Memory B cell (primary cell): ENCODE measurements around the gene BATF.

Source experiments
- ATAC-seq: fragments of 150-1000 bp; cut with Tn5 transposase; 2 replicates; pipeline ENCODE4 v1.10.0; 2021; ENCODE audit warnings: low read depth, mild to moderate bottlenecking, moderate library complexity
- DNase-seq, 2 donors: peaks; one replicate each; pipeline ENCODE4 v3.0.0; 2022; ENCODE audit warnings: low spot score in 2 of 2
- H3K27ac Mint-ChIP-seq: one replicate; pipeline ENCODE4 v1.8.0; 2022; ENCODE audit warnings: mild to moderate bottlenecking, moderate library complexity, mixed read lengths
- H3K27me3 Mint-ChIP-seq: one replicate; pipeline ENCODE4 v1.8.0; 2022; ENCODE audit warnings: mixed read lengths
- H3K36me3 Mint-ChIP-seq: one replicate; pipeline ENCODE4 v1.8.0; 2022; ENCODE audit warnings: mild to moderate bottlenecking, mixed read lengths
- H3K4me1 Mint-ChIP-seq: one replicate; pipeline ENCODE4 v1.8.0; 2022; ENCODE audit warnings: mixed read lengths
- H3K4me3 Mint-ChIP-seq: one replicate; pipeline ENCODE4 v1.8.0; 2022; ENCODE audit warnings: mild to moderate bottlenecking, moderate library complexity, mixed read lengths
- H3K9me3 Mint-ChIP-seq: one replicate; pipeline ENCODE4 v1.8.0; 2022; ENCODE audit warnings: mixed read lengths

The BATF gene

GRCh38 chr14:75568791-75569190, 46.5 kb downstream of the BATF start:
- H3K27ac Mint-ChIP-seq = no peak overlapping the region
- H3K4me3 Mint-ChIP-seq = no peak overlapping the region
- H3K36me3 Mint-ChIP-seq = no peaks in the 10 kb centered on the region
- DNase-seq = no peak
- peaks cover 1% of the 10 kb centered on the region for H3K27me3 Mint-ChIP-seq
- peaks cover 2% of the 10 kb centered on the region for H3K4me1 Mint-ChIP-seq
- H3K9me3 Mint-ChIP-seq = no peaks in the 10 kb centered on the region
- no peak for ATAC-seq

GRCh38 chr14:75570797-75571196, 48.5 kb downstream of the BATF start:
- DNase-seq (no peak), ATAC-seq (no peak)
- no peaks in the 10 kb centered on the region for H3K36me3 Mint-ChIP-seq
- no peaks in the 10 kb centered on the region for H3K9me3 Mint-ChIP-seq
- no peak overlapping the region for H3K27ac Mint-ChIP-seq
- no peaks in the 10 kb centered on the region for H3K27me3 Mint-ChIP-seq
- H3K4me1 Mint-ChIP-seq = no peaks in the 10 kb centered on the region
- H3K4me3 Mint-ChIP-seq = no peak overlapping the region

- Mint-ChIP-seq H3K4me1 (no peaks in the 10 kb centered on the region), H3K27me3 (no peaks in the 10 kb centered on the region), H3K36me3 (no peaks in the 10 kb centered on the region), H3K9me3 (no peaks in the 10 kb centered on the region), H3K27ac (no peak overlapping the region), H3K4me3 (no peak overlapping the region)
- DNase-seq (no peak), ATAC-seq (no peak)
Measured at GRCh38 chr14:75572104-75572503, 49.8 kb downstream of the BATF start.

GRCh38 chr14:75577090-75577489, 54.8 kb downstream of the BATF start:
- peaks cover 11% of the 10 kb centered on the region for H3K4me1 Mint-ChIP-seq
- DNase-seq = no peak
- H3K36me3 Mint-ChIP-seq = no peaks in the 10 kb centered on the region
- H3K27me3 Mint-ChIP-seq = peaks cover 2% of the 10 kb centered on the region
- H3K9me3 Mint-ChIP-seq = no peaks in the 10 kb centered on the region
- no peak for ATAC-seq
- H3K27ac Mint-ChIP-seq = no peak overlapping the region
- peak overlapping the region; percentile 89 for H3K4me3 Mint-ChIP-seq

- peaks cover 2% of the 10 kb centered on the region for H3K27me3 Mint-ChIP-seq
- peaks cover 11% of the 10 kb centered on the region for H3K4me1 Mint-ChIP-seq
- no peaks in the 10 kb centered on the region for H3K9me3 Mint-ChIP-seq
- H3K27ac Mint-ChIP-seq = peak overlapping the region; percentile 28
- H3K36me3 Mint-ChIP-seq = no peaks in the 10 kb centered on the region
- peak; percentile 92 for ATAC-seq
- DNase-seq = peak; percentile 66 to 67
- peak overlapping the region; percentile 89 for H3K4me3 Mint-ChIP-seq
Measured at GRCh38 chr14:75577729-75578101, 55.4 kb downstream of the BATF start.

- Mint-ChIP-seq H3K36me3 (no peaks in the 10 kb centered on the region), H3K27me3 (peaks cover 2% of the 10 kb centered on the region), H3K4me3 (peak within 1 kb of the TSS; percentile 89), H3K4me1 (peaks cover 11% of the 10 kb centered on the region), H3K9me3 (no peaks in the 10 kb centered on the region), H3K27ac (peak within 1 kb of the TSS; percentile 28)
- ATAC-seq = peak; percentile 57
- DNase-seq = peak; percentile 10 to 35
Measured at GRCh38 chr14:75578102-75578785, 56.0 kb downstream of the BATF start, which contains the start of gene FLVCR2. TSS of gene FLVCR2 (plus strand) at chr14:75578620. CDS start at chr14:75578973, 353 bp downstream.

- H3K4me1 Mint-ChIP-seq = peaks cover 11% of the 10 kb centered on the region
- H3K9me3 Mint-ChIP-seq = no peaks in the 10 kb centered on the region
- DNase-seq (peak in 1 of 2 donors; percentile 13), ATAC-seq (no peak)
- H3K36me3 Mint-ChIP-seq = no peaks in the 10 kb centered on the region
- H3K27ac Mint-ChIP-seq = no peak overlapping the region
- peaks cover 2% of the 10 kb centered on the region for H3K27me3 Mint-ChIP-seq
- peak overlapping the region; percentile 89 for H3K4me3 Mint-ChIP-seq
Measured at GRCh38 chr14:75578786-75579337, 56.6 kb downstream of the BATF start.

- ATAC-seq (no peak), DNase-seq (no peak)
- Mint-ChIP-seq H3K4me1 (peaks cover 11% of the 10 kb centered on the region), H3K27ac (no peak overlapping the region), H3K36me3 (no peaks in the 10 kb centered on the region), H3K27me3 (peaks cover 2% of the 10 kb centered on the region), H3K4me3 (peak overlapping the region; percentile 89), H3K9me3 (no peaks in the 10 kb centered on the region)
Measured at GRCh38 chr14:75579338-75579864, 57.1 kb downstream of the BATF start.

- no peak for ATAC-seq
- H3K36me3 Mint-ChIP-seq = no peaks in the 10 kb centered on the region
- H3K27me3 Mint-ChIP-seq = peaks cover 4% of the 10 kb centered on the region
- peaks cover 11% of the 10 kb centered on the region for H3K4me1 Mint-ChIP-seq
- no peaks in the 10 kb centered on the region for H3K9me3 Mint-ChIP-seq
- H3K27ac Mint-ChIP-seq = no peak overlapping the region
- DNase-seq = no peak
- no peak overlapping the region for H3K4me3 Mint-ChIP-seq
Measured at GRCh38 chr14:75579882-75580281, 57.6 kb downstream of the BATF start.

- peaks cover 1% of the 10 kb centered on the region for H3K9me3 Mint-ChIP-seq
- DNase-seq = no peak
- no peak for ATAC-seq
- H3K27me3 Mint-ChIP-seq = peaks cover 1% of the 10 kb centered on the region
- no peak overlapping the region for H3K27ac Mint-ChIP-seq
- no peak overlapping the region for H3K4me3 Mint-ChIP-seq
- no peaks in the 10 kb centered on the region for H3K36me3 Mint-ChIP-seq
- peaks cover 4% of the 10 kb centered on the region for H3K4me1 Mint-ChIP-seq
Measured at GRCh38 chr14:75587388-75587787, 65.1 kb downstream of the BATF start.

GRCh38 chr14:75589931-75590330, 67.7 kb downstream of the BATF start:
- Mint-ChIP-seq H3K4me3 (no peak overlapping the region), H3K4me1 (peaks cover 4% of the 10 kb centered on the region), H3K27me3 (no peaks in the 10 kb centered on the region), H3K27ac (no peak overlapping the region), H3K36me3 (no peaks in the 10 kb centered on the region), H3K9me3 (peaks cover 1% of the 10 kb centered on the region)
- no peak for DNase-seq
- ATAC-seq = no peak

GRCh38 chr14:75591331-75591946, 69.2 kb downstream of the BATF start:
- H3K36me3 Mint-ChIP-seq = no peaks in the 10 kb centered on the region
- H3K27me3 Mint-ChIP-seq = no peaks in the 10 kb centered on the region

GRCh38 chr14:75591987-75592575, 69.8 kb downstream of the BATF start:
- H3K9me3 Mint-ChIP-seq = peaks cover 1% of the 10 kb centered on the region
- DNase-seq (no peak), ATAC-seq (no peak)
- no peak overlapping the region for H3K27ac Mint-ChIP-seq
- peaks cover 4% of the 10 kb centered on the region for H3K4me1 Mint-ChIP-seq
- H3K36me3 Mint-ChIP-seq = no peaks in the 10 kb centered on the region
- H3K4me3 Mint-ChIP-seq = no peak overlapping the region
- H3K27me3 Mint-ChIP-seq = no peaks in the 10 kb centered on the region

More at GRCh38 chr14:75591331-75591946, 69.2 kb downstream of the BATF start:
- Mint-ChIP-seq H3K4me1 (peaks cover 4% of the 10 kb centered on the region), H3K9me3 (peaks cover 1% of the 10 kb centered on the region), H3K27ac (no peak overlapping the region), H3K4me3 (no peak overlapping the region)
- ATAC-seq = no peak
- no peak for DNase-seq

- Mint-ChIP-seq H3K9me3 (peaks cover 1% of the 10 kb centered on the region), H3K4me1 (peaks cover 2% of the 10 kb centered on the region)
- no peak for DNase-seq
Measured at GRCh38 chr14:75595226-75595625, 73.0 kb downstream of the BATF start.

More at GRCh38 chr14:75595226-75595625, 73.0 kb downstream of the BATF start:
- H3K36me3 Mint-ChIP-seq = no peaks in the 10 kb centered on the region
- H3K27me3 Mint-ChIP-seq = peaks cover 3% of the 10 kb centered on the region
- no peak overlapping the region for H3K4me3 Mint-ChIP-seq
- no peak for ATAC-seq
- no peak overlapping the region for H3K27ac Mint-ChIP-seq
